SK-N-SH (cell line): ENCODE measurements around the gene PARD3B. TPM values are rescaled to one million over a fixed set of nuclear protein-coding genes. Genes with fewer than 3 reads are reported as not detected.

ENCODE experiments used
- CTCF ChIA-PET: fragments of 300-600, 350-600 bp; formaldehyde crosslinking; extraction: SDS; loops from one replicate; lab custom pipeline; 2021; lab: Yijun Ruan, JAX
- POLR2A ChIA-PET: fragments of 350-600 bp; sonication (Branson Sonifier 250); formaldehyde crosslinking; extraction: SDS; loops from one replicate; lab custom pipeline; 2020; ENCODE audit warnings: antibody characterized with exemption, inconsistent platforms; lab: Yijun Ruan, JAX
- DNase-seq: peaks from one replicate; pipeline ENCODE4 v3.0.0; 2012
- H2AFZ ChIP-seq: fragments of 200-600 bp; sonication (generic); 2 replicates; pipeline ENCODE4 v1.8.1; 2016; ENCODE audit warnings: antibody characterized with exemption, mild to moderate bottlenecking, low read depth
- H3F3A ChIP-seq: fragments of 200-600 bp; sonication (generic); replicated peaks from 2 replicates; pipeline ENCODE3; 2016; ENCODE audit warnings: antibody characterized with exemption, mild to moderate bottlenecking; ENCODE audit not compliant: insufficient read depth
- H3K27ac ChIP-seq, 2 experiments: fragments of 200-500 bp in 1 of 2; fragments of 200-600 bp in 1 of 2; sonication (Bioruptor generic) in 1 of 2; sonication (generic), shearing (Covaris generic) in 1 of 2; 2 replicates each; pipeline versions ENCODE4 v1.5.1 to v1.6.1; 2014 to 2016; ENCODE audit warnings: low read depth in 2 of 2, inconsistent platforms in 1 of 2, low read length in 1 of 2, mild to moderate bottlenecking in 1 of 2, mixed read lengths in 1 of 2
- H3K27me3 ChIP-seq: fragments of 200-600 bp; sonication (generic), shearing (Covaris generic); 2 replicates; pipeline ENCODE4 v1.6.1; 2016; ENCODE audit warnings: mixed run types; ENCODE audit not compliant: insufficient read depth
- H3K36me3 ChIP-seq, 2 experiments: fragments of 200-500 bp in 1 of 2; fragments of 200-600 bp in 1 of 2; sonication (Bioruptor generic) in 1 of 2; sonication (generic) in 1 of 2; replicated peaks in 1 of 2; 2 replicates each; pipeline versions ENCODE3 to v1.5.1; 2014 to 2016; ENCODE audit warnings: low read length in 1 of 2, mild to moderate bottlenecking in 1 of 2; ENCODE audit not compliant: insufficient read depth in 2 of 2, control insufficient read depth in 1 of 2
- H3K4me1 ChIP-seq, 2 experiments: fragments of 200-500 bp in 1 of 2; fragments of 200-600 bp in 1 of 2; sonication (Bioruptor generic) in 1 of 2; sonication (generic), shearing (Covaris generic) in 1 of 2; 2 replicates each; pipeline versions ENCODE4 v1.5.1 to v1.6.1; 2014 to 2016; ENCODE audit warnings: low read depth in 1 of 2, low read length in 1 of 2, mixed run types in 1 of 2; ENCODE audit not compliant: insufficient read depth in 2 of 2, control insufficient read depth in 1 of 2
- H3K4me2 ChIP-seq: fragments of 200-600 bp; sonication (generic), shearing (Covaris generic); 2 replicates; pipeline ENCODE4 v1.6.1; 2017; ENCODE audit warnings: mixed run types
- H3K4me3 ChIP-seq, 2 experiments: fragments of 200-500 bp in 1 of 2; fragments of 200-600 bp in 1 of 2; sonication (Bioruptor generic) in 1 of 2; sonication (generic), shearing (Covaris generic) in 1 of 2; 2 replicates each; pipeline versions ENCODE4 v1.5.1 to v1.8.1; 2014 to 2016; ENCODE audit warnings: low read depth in 2 of 2, inconsistent platforms in 1 of 2, low read length in 1 of 2, mild to moderate bottlenecking in 1 of 2, mixed read lengths in 1 of 2, moderate library complexity in 1 of 2
- H3K79me2 ChIP-seq: fragments of 200-600 bp; sonication (generic); 2 replicates; pipeline ENCODE4 v1.8.1; 2017; ENCODE audit warnings: mild to moderate bottlenecking; ENCODE audit not compliant: insufficient read depth
- H3K9ac ChIP-seq: fragments of 200-600 bp; sonication (generic); 2 replicates; pipeline ENCODE4 v1.6.1; 2017; ENCODE audit warnings: mixed run types
- H3K9me2 ChIP-seq: fragments of 200-600 bp; sonication (generic); 2 replicates; pipeline ENCODE4 v1.6.1; 2017; ENCODE audit warnings: mixed run types
- H3K9me3 ChIP-seq: fragments of 200-600 bp; sonication (generic); 2 replicates; pipeline ENCODE4 v1.6.1; 2017; ENCODE audit warnings: mixed run types, mild to moderate bottlenecking, moderate library complexity
- H4K20me1 ChIP-seq: fragments of 200-600 bp; sonication (generic); 2 replicates; pipeline ENCODE4 v1.6.1; 2017; ENCODE audit warnings: mild to moderate bottlenecking, mixed run types; ENCODE audit not compliant: insufficient read depth
- EP300 ChIP-seq, 2 experiments: IDR thresholded peaks; 2 replicates each; pipeline versions ENCODE4 v1.4.0 to v1.6.1; 2012; ENCODE audit warnings: borderline replicate concordance in 1 of 2, low read depth in 1 of 2, low read length in 1 of 2
- EZH2phosphoT487 ChIP-seq: fragments of 200-600 bp; sonication (generic); IDR thresholded peaks from 2 replicates; pipeline ENCODE4 v1.6.1; 2017; ENCODE audit warnings: low read depth, mixed run types, mild to moderate bottlenecking, antibody characterized with exemption, moderate library complexity, borderline replicate concordance
- IRF3 ChIP-seq: fragments of 150-350 bp; IDR thresholded peaks from 2 replicates; pipeline ENCODE4 v1.6.1; 2016; ENCODE audit warnings: mild to moderate bottlenecking, low read depth, low read length
- MAX ChIP-seq: IDR thresholded peaks from 2 replicates; pipeline ENCODE4 v1.4.0; 2012; ENCODE audit warnings: low read depth
- MEF2A ChIP-seq: IDR thresholded peaks from 2 replicates; pipeline ENCODE4 v1.4.0; 2012; ENCODE audit warnings: low read depth, borderline replicate concordance
- PBX3 ChIP-seq: IDR thresholded peaks from 2 replicates; pipeline ENCODE4; 2012
- POLR2AphosphoS5 ChIP-seq: IDR thresholded peaks from 2 replicates; pipeline ENCODE4 v1.6.1; 2012; ENCODE audit warnings: low read depth, low read length
- RFX5 ChIP-seq: IDR thresholded peaks from 2 replicates; pipeline ENCODE4 v1.6.1; 2012; ENCODE audit warnings: mild to moderate bottlenecking, improper control_type of control experiment, low read length
- WGBS: methylation state at CpG from one replicate; pipeline ENCODE4 v1.1.6; 2017; ENCODE audit warnings: low lambda C conversion rate; 5-methylcytosine and 5-hydroxymethylcytosine counted together
- polyA plus RNA-seq, 3 experiments: library from polyadenylated mRNA; depleted of rRNA; stranded (reverse); fragments of >200 nt; gene quantifications; 2 replicates each; pipeline ENCODE4 v1.2.3, GENCODE V29; 2012

PARD3B gene
- polyA plus RNA-seq, 1 of the 3 experiments (the other 2 are of a cell fraction), result 0.87 TPM

DNA sequence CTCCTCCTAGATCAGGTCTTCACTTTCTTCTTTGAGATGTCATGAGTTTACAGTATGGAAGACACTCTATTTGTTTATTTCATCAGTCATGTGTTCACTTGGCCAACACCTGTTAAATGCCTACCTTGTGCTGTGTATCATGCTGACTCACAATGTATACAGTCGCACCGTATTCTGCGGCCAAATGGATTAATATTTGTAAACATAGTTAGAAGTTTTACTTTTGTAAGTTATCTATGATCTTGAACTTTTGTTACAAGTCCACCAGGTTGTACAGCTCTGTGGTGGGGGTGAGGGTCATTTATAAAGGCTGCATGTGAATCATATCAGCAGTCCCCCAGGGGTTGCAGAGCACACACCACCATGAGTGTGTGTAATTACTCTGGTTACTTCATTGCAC lies 728.4 kb downstream of the PARD3B start:
- H3K4me1 ChIP-seq, result peaks cover 0 to 2% of the 10 kb centered on the region in 2 experiments; a peak in 1 of 4 replicates
- no peaks in the 10 kb centered on the region for H4K20me1 ChIP-seq
- H2AFZ ChIP-seq, result no peak overlapping the region
- ChIA-PET CTCF (interaction anchor here (1.5 to 1.8 kb wide), 2 partner anchors 17 to 53 kb away, joined by 3 to 4 read pairs; no protein-coding TSS in a partner anchor), POLR2A (no interaction called here)
- no peaks in the 10 kb centered on the region for H3K36me3 ChIP-seq
- peak; percentile 7 for DNase-seq
- no peaks in the 10 kb centered on the region for H3K27me3 ChIP-seq
- H3K9me2 ChIP-seq, result no peaks in the 10 kb centered on the region
- 87% methylated on average over 3 of the region's 3 CpGs for WGBS
- H3K27ac ChIP-seq, result no peak overlapping the region
- H3K9ac ChIP-seq, result no peak overlapping the region
- H3K9me3 ChIP-seq, result no peaks in the 10 kb centered on the region
- no peaks in the 10 kb centered on the region for H3K79me2 ChIP-seq
- TF ChIP-seq EZH2phosphoT487 (no peak), PBX3 (no peak), MAX (no peak), MEF2A (no peak), RFX5 (no peak), IRF3 (no peak), EP300 (IDR thresholded peaks at IDR 0.05; ENCODE audit: borderline replicate concordance in 1 of 2, low read depth in 1 of 2, low read length in 1 of 2) (no peak)
- H3K4me3 ChIP-seq, result no peak overlapping the region
- H3K4me2 ChIP-seq, result no peak overlapping the region
- H3F3A ChIP-seq, result no peaks in the 10 kb centered on the region

- Histone ChIP-seq H3K79me2 (no peaks in the 10 kb centered on the region), H3K36me3 (no peaks in the 10 kb centered on the region), H3F3A (no peaks in the 10 kb centered on the region), H4K20me1 (no peaks in the 10 kb centered on the region), H2AFZ (no peak overlapping the region), H3K4me1 (peaks cover 0 to 2% of the 10 kb centered on the region in 2 experiments; a peak in 1 of 4 replicates), H3K9ac (no peak overlapping the region), H3K9me2 (no peaks in the 10 kb centered on the region), H3K27ac (no peak overlapping the region), H3K4me3 (no peak overlapping the region), H3K9me3 (no peaks in the 10 kb centered on the region), H3K4me2 (no peak overlapping the region), H3K27me3 (no peaks in the 10 kb centered on the region)
- ChIA-PET CTCF (no interaction called here), POLR2A (no interaction called here)
- no peak for TF ChIP-seq POLR2AphosphoS5
- 73% methylated on average over 3 of the region's 3 CpGs for WGBS
- DNase-seq, result no peak
These were observed 729.5 kb downstream of the PARD3B start for GRCh38 chr2:205274801-205275200.
